Fibroblast of pulmonary artery (primary cell): ENCODE measurements around the gene PNMA6A.
"Not testable (repeated sequence)": the region's sequence is repeated elsewhere in the genome, so short reads cannot be mapped to it uniquely, and the experiment has no call there.

Source experiments
- DNase-seq: peaks from one replicate; pipeline ENCODE4 v3.0.0-alpha.2; 2010; ENCODE audit warnings: low read depth
- H3K4me3 ChIP-seq: replicated peaks from 2 replicates; pipeline ENCODE4 v1.5.1; 2011; ENCODE audit warnings: low read depth, mild to moderate bottlenecking, control low read depth, low read length, moderate library complexity
- TF ChIP-seq, protein P1 (sequence below): IDR thresholded peaks from 2 replicates; pipeline ENCODE4 v1.5.1; 2011; ENCODE audit warnings: mild to moderate bottlenecking, control low read depth, low read length, inconsistent platforms; ENCODE audit errors: missing control alignments

Gene PNMA6A

DNA sequence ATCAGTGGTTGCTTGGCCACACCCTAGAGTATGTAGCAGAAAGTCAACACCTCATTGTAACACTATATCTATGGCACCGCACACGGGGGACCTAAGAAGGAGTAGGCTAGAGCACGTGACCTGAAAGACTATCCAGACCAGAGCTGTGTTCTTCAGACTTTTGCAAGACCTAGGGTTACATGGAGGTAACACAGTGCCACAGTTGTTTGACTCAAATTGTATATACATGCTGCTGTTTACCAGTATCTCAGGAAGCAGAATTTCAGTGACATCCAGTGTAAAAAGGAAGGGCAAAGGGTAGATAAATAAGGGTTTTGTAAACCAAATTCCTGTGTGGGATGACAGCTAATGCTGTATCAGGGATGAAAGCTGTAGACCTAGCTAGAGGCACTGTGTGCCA is 30.2 kb downstream of the PNMA6A start:
- TF ChIP-seq, protein P1, sequence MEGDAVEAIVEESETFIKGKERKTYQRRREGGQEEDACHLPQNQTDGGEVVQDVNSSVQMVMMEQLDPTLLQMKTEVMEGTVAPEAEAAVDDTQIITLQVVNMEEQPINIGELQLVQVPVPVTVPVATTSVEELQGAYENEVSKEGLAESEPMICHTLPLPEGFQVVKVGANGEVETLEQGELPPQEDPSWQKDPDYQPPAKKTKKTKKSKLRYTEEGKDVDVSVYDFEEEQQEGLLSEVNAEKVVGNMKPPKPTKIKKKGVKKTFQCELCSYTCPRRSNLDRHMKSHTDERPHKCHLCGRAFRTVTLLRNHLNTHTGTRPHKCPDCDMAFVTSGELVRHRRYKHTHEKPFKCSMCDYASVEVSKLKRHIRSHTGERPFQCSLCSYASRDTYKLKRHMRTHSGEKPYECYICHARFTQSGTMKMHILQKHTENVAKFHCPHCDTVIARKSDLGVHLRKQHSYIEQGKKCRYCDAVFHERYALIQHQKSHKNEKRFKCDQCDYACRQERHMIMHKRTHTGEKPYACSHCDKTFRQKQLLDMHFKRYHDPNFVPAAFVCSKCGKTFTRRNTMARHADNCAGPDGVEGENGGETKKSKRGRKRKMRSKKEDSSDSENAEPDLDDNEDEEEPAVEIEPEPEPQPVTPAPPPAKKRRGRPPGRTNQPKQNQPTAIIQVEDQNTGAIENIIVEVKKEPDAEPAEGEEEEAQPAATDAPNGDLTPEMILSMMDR, result no peak
- no peak for DNase-seq
- no peak overlapping the region for H3K4me3 ChIP-seq

DNA sequence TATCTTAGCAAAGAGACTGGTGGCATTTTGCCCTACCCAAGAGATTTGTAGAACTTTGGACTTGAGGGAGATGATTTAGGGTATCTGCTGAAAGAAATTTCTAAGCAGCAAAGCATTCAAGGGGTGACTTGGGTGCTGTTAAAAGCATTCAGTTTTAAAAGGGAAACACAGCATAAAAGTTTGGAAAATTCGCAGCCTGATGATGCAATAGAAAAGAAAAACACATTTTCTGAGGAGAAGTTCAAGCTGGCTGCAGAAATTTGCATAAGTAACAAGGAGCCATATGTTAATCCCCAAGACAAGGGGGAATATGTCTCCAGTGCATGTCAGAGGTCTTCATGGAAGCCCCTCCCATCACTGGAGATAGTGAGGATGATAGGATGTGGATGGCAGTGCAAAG is 32.7 kb downstream of the PNMA6A start:
- not testable (repeated sequence) for H3K4me3 ChIP-seq, DNase-seq

DNA sequence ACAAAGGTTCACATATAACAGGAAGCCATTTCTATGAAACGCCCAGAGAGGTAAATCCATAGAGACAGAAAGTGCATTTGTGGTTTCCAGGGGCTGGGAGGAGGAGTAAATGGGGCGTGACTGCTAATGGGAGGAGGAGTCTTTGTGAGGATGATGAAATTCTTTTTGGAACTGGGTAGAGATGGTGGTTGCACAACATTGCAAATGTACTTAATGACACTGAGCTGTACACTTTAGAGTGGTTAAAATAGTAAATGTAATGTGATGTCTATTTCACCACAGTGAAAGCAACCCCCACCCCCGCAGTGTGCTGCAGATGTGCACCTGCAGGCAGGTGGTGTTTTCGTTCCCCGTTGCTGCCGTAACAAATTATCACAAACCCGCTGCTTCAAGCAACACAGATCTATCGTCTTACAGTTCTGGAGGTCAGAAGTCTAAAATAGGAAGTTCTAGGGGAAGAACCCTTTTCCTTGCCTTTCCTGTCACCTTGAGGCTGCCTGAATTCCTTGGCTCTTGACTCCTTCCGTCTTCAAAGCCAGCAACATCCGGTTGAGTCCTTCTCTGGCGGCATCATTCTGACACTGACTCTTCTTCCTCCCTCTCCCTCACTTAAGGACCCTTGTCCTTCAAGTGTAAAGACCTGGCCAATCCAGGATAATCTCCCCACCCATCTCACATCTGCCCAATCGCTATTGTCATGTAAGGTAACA is 34.0 kb downstream of the PNMA6A start:
- not testable (repeated sequence) for DNase-seq, H3K4me3 ChIP-seq

DNA sequence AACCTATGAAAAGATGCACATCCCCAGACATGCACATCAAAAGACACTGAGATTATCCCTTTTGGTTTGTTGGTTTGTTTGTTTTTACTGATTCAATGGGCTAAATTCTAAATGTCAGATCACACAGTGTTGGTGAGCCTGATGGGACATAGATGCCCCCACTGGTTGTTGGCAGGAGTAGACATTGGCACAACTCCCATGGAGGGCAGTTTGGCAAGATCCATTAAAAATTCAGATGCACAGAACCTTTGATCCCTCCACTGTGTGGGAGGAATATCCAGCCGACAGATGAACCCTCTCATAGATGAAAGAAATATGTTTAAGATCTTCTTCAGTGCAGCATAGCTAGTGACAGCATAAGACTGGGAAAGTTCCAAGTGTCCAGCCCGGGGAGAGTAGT is 38.5 kb downstream of the PNMA6A start:
- DNase-seq, result not testable (repeated sequence)

DNA sequence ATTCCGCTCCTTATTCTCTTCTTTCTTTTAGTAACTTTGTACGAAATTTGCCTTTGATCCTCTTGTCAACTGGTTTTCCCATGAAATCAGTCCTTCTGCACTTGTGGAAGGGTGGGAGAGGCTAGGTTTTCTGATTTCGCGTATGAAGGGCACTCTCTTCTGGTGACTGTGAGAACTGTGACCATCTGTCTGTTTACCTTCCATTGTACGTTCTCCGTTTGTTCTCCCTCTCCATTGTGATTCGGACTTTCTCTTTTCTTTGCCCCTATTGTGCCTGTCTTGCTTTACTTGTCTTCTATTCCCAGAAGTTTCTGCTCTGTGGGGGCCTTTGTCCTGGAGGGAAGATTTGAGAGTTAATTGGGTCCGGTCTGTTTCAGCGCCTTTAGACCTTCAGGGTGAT is 41.6 kb downstream of the PNMA6A start:
- DNase-seq, result not testable (repeated sequence)

More for the DNA sequence above, 38.5 kb downstream of the PNMA6A start:
- H3K4me3 ChIP-seq, result not testable (repeated sequence)

DNA sequence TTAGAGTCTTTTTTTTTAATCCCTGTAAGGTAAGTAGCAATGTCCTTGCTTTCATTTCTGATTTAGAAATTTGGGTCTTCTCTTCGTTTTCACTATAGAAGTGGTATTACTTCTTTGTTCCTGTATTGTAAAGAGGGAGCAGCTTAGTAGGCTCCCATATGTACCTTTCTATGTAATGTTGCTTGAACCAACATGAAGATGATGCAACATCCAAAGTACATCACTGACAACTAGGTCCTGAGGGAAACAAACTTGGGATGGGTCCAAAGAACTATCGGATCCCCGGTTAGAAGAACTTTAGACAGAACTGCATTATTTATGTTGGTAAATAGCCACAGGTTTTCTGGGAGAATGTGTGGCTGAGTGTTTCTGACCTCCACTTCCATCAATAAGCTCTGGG is 45.5 kb downstream of the PNMA6A start:
- not testable (repeated sequence) for DNase-seq, H3K4me3 ChIP-seq

More for the DNA sequence above, 41.6 kb downstream of the PNMA6A start:
- H3K4me3 ChIP-seq, result not testable (repeated sequence)

DNA sequence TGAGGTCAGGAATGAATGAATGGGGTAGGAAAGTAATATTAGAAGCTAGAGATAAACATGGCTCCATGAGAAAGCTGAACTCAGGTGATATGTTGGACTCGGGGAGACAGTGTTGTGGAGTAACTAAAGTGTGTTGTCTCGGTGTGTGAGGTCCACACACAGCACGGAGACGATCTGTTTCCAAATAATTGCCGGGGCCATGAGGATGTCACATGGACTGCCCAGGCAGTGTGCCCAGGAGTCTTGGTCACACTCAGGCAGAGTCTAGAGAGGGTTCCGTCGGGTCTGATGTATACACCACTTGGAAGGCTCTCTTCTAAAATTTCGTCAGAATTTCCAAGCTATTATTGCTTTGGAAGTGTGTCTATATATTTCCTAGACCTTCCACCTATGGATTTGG is 48.0 kb downstream of the PNMA6A start:
- H3K4me3 ChIP-seq, DNase-seq: not testable (repeated sequence)

DNA sequence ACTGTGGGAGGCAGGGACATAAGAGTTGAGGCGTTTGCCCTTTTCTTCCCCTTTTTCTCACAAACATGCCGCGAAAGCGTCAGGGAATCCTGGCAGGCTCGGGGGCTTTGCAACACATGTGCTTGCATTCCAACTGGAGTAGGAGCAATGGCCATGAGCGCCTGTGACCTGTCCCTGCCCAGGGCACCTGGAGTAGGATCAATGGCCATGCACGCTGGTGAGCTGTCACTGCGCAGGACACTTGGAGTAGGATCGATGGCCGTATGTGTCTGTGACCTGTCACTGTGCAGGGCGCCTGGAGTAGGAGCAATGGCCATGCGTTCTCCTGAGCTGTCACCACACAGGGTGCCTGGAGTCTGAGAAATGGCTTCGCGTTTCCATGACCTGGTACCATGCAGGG is 51.2 kb downstream of the PNMA6A start:
- not testable (repeated sequence) for H3K4me3 ChIP-seq

More for the DNA sequence above, 51.2 kb downstream of the PNMA6A start:
- not testable (repeated sequence) for DNase-seq
